Femur (tissue), 1 donor: Measurements from ENCODE around the gene TMUB2.
"Not testable (repeated sequence)": the region's sequence is repeated elsewhere in the genome, so short reads cannot be mapped to it uniquely, and the experiment has no call there.

ENCODE experiments used
- DNase-seq: peaks from one replicate; pipeline ENCODE4 v3.0.0-alpha.2; 2017

The TMUB2 gene

DNA sequence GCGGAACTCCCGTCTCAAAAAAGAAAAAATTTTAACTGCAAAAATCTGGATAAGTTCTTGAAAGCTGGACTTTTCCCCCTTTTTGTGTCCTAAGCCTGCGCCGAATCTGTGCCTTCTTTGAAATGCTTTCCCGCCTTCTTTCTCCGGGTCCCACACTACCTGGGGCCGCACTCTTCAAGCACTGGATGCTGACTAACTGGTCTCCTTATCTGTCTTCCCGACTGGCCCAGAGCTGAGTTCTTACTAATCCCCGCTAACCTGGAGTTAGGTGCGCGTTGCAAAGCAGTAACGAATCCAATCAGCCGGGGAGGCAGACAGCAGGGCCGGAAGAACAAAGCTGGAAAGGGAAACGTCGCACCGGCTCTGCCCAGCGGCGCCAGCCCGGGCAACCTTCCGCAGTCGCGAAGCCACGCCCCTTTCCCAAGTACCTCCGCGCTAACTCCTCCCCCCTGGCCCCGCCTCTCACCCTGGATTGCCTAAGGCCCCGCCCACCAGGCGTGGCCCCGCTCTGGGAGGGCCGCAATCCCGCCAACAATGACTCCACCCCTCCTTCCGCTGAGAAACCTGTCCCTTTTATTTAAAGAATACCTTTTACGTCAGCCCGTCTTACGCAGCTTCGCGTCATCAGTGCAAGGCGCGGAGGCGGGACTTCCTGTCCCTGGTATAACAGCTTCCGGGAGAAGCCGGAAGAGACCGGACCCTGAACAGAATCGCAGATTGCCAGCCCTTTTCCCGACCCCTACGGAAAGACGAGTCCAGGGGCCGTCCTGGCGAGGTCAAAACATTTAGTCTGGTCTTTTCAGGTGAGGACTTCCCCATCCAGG, at the start of gene TMUB2:
TSS of gene TMUB2 (plus strand) at position 666 of the 824 bp plus-strand sequence. CDS start 737 bp downstream, outside the sequence.
- peak; percentile 99 for DNase-seq

DNA sequence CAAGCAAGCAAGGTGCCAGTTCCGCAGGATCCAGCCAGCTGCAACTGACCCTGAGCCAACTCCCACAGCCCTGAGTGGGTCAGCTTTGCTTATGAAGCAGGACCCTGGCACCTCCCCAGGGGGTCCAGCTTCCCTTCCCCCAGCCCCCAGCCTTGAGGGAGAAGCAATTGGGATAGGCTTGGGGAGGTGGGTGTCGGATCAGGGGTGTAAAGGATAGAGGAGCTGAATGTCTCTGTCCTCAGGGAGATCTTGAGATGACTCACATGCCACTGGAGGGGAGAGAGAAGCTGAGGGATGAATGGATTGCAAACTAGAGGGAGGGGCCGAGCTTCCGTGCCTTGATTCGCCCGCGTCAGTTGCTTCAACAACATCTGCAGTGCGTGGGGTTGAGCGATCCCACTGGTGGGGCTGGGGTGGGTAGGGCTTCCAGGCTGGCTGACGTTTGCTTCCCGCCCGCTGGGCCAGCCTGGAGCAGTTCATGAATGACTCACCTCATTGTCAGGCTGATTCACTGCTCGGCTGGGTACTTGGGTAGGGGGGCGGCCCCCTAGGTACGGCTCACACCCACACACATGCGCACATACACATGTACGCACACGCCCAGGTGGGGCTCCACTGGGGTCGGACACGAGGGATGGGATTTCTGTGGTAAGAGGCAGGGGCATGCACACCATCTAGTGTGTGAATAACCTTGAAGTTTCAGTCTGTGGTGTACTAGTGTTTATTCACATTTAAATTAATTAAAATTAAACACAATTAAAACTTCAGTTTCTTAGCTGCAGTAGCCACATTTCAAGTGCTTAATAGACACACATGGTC, 48.7 kb upstream of the TMUB2 start:
- peak; percentile 85 for DNase-seq

DNA sequence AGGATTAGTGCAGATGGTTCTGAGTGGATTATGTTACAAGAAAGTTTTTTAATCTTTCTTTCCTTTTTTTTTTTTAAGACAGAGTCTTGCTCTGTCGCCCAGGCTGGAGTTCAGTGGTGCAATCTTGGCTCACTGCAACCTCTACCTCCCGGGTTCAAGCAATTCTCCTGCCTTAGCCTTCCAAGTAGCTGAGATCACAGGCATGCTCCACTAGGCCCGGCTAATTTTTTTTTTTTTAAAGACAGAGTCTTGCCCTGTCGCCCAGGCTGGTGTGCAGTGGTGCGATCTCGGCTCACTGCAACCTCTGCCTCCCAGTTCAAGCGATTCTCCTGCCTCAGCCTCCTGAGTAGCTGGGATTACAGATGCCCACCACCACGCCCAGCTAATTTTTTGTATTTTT, 42.9 kb upstream of the TMUB2 start:
- not testable (repeated sequence) for DNase-seq

DNA sequence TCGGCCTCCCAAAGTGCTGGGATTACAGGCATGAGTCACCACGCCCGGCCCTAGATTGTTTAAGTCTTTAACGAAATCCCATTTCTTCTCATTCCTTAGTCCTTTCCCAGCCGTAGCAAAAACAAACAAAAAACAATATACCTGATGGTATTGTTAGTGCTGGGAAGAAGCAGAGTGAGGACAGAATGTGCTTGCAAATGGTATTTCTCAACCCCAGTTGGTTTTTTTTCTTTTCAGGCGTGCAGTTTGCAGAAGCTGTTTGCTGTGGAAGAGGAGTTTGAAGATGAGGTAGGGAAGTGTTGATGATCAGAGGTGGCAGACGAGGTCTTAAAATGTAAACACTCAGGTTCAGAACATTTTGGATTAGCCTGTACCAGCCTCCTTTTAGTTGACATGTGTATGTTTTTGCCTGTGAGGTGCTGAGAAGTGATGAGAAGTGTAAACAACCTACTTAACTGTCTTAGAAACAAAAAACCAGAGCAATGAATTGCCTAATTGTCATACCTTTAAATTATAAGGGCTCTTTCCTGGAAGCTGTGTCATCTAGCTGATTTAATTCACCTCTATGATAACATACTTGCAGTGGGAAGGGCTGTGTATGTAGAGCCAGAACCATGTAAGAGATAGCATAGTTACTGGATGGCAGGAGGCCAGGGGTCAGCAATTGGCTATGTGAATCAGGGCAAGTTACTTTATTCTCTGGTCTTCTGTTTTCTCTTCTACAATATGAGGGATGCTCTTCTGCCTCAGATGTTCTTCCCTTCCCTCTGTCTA, 41.6 kb upstream of the TMUB2 start:
- DNase-seq, result no peak

DNA sequence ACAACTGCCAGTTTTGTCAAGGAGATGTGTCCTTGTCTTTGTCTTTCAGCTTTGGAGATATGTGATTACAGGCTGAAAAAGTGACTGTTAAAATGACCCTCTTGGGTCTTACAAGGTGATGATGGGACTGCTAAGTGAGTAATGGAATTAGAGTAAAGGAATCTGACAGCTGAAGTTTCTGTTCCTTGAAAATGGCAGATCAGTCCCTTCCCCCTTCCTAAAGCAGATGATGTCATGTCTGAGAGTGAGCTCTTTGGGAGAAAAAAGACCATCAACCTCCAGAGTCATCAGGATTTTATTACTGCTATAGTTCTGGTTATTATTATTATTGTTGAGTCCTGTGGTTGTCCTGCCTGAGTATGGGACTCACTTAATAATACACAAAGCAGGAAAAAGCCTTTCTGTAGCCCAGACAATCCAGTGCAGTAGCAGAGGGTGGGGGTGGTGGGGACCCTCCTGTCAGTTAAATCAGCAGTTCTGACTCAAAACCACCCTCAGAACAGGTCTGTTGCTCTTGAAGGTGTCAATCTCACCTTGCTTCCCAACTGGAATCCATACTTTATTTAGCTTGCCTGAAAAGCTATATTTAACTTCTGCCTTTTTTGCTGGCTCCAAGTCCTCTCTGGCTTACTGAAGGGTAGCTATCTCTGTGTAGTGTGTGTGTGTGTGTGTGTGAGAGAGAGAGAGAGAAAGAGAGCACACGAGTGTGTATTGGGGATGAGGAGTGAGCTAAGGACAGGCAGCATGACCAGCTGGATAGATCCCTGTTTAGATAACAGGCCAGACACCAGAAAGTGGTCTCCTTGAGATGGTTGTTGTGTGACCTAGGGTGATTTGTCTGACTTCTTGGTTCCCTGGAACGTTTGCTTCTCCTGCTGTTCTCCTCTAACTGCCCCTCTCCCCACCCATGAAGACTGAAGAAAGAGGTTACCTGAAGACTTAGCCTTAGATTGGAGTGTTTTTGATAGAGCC, 40.1 kb upstream of the TMUB2 start:
- no peak for DNase-seq

DNA sequence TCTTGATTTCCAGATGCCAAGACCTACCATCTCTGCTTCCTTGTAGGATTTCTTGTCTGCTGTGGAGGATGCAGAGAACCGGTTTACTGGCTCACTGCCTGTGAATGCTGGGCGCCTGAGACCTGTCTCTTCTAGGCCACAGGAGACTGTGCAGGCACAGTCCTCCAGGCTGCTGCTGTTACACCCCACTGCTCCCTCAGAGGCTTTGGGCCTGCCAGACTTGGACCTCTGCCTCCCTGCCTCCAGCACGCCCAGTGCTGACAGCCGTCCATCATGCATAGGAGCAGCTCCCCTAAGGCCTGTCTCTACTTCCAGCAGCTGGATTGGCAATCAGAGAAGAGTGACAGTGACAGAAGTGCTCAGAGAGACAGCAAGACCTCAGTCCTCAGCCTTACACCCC, 39.0 kb upstream of the TMUB2 start:
- DNase-seq, result no peak

DNA sequence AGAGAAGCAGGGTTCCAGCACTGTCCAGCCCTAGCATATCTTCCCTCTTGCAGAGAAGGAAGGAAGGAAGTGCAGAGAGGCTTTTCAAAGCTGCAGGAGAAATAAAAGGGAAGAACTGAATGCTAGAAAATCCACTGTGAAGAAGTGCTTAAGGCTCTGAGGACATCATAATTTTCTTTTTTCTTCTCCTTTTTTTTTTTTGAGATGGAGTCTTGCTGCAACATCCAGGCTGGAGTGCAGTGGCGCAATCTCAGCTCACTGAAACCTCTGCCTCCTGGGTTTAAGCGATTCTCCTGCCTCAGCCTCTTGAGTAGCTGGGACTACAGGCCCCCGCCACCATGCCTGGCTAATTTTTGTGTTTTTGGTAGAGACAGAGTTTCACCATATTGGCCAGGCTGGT, 37.7 kb upstream of the TMUB2 start:
- DNase-seq, result not testable (repeated sequence)

DNA sequence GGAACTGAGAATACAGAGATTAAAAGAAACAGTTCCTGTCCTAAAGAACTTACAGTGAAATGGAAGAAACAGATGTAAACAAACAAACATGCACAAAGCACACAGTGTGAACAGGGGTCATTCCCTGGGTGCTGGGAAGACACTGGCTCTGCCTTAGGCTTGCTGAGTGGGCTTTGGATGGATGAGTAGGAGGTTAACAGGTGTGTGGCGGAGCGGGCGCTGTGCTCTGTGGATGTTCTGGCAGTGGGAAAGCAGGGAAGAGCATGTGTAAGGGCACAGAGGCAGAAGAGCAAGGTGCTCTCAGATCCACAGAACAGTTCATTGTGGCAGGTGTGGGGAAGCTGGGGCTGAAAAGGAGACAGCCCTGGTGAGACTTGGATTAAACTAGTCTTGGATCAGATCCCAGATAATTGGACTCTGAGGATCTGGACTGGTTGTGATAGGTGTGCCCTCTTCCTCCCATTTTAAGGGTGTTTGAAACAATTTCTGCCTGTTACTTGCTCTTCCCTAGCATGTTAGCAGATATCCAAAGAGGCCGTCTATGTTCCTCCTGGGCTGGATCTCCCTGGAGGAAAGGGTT, 36.9 kb upstream of the TMUB2 start:
- DNase-seq, result no peak

DNA sequence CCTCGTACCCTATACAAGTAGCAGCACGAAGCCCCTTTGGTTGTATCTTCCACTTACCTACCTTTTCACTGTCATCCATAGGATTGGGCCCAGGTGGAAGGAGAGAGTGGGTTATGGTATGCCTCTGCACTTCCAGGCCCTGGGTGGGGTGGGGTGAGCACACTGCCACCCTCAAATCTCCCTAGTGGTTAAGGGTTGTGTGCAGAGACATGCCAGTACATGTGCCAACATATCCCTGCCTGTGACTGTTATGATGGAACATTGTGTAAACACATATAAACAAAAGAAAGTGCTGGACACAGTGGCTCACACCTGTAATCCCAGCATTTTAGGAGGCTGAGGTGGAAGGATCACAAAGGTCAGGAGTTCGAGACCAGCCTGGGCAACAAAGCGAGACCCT, 33.9 kb upstream of the TMUB2 start:
- DNase-seq, result no peak

DNA sequence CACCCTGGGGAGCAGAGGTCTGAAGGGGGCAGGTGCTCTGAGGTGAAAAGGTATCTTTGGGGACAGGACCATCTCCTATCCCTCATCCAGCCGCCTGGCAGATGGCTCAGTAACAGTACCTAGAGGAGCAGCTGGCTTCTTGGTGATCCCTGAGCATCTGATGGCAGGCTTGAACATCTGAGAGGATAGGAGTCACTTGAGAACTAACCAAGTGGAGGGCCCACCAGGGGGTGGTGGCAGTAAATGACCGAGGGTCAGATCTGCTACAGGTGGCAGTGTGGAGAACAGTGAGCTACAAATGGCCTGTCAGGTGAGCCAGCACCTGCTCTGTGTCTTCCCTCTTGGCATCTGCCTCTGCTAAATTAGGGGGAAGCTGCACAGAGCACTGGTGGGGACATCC, 31.3 kb upstream of the TMUB2 start:
- no peak for DNase-seq

DNA sequence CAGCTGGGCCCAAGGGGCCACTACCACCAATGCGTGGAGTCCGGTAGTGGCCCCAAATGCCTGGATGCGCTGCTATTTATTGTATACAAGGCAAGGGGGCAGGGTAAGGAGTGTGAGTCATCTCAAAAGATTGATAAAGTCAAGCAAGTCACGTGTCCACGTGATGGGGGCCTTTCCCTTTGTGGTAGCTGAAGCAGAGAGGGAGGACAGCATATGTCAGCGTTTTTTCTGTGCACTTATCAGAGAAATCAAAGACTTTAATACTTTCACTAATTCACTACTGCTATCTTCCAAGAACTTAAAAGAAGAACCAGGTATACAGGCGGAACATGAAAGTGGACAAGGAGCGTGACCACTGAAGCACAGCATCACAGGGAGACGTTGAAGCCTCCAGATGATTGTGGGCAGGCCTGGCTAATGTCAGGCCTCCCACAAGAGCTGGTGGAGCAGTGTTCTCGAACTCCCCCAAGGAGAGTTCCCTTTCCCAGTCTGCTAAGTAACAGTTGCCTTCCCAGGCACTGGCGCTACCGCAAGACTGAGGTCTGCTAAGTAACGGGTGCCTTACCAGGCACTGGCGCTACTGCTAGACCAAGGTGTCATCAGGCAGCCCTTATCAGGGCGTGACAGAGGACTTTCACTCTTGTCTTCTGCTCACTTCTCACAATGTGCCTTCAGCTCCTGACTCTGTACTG, 27.1 kb upstream of the TMUB2 start:
- no peak for DNase-seq

DNA sequence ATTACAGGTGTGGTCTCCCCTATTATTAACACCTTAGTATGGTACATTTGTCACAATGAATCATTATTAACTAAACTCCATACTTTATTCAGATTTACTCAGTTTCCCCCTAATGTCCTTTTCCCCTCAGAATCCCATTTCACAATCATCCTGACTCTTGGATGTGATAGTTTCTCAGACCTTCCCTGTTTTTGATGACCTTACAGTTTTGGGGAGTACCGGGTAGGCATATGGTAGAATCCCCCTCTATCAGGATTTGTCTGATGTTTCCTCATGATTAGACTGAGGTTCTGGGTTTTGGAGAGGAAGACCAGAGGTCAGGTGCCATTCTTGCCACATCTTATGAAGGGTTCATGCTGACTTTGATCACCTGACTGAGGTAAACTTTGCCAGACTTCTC, 22.3 kb upstream of the TMUB2 start:
- DNase-seq, result no peak

DNA sequence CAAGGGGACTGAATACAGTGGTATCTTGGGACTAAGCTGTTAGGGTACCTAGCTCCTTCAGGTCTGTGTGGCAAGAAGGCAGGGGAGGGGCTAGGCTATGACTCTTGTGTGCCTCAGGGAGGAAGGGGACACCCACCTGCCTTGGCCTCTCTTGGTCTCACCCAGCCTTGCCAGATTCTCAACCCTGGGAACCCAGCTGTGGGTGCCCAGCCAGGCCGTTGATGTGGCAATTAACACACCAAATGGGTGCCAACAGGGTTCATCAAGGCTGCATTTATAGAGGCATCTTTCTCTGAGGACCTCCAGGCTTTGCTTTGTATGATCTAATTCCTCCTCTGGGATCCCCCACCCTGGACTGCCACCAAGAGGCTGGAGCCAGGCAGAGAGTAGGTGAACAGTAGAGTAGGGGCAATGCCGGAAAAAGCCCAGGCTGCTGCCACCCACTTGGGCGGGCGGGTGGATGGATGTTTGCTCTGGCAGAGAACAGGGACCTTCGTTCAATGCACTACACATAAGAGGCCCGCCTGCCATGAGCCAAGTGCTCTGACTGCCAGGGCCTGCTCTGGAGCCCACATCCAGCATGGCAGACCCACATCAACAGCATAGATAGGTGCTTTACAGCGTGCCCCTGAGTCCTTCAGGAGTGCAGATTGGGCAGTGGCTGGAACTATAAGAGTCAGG, 19.5 kb upstream of the TMUB2 start:
- DNase-seq, result peak; percentile 49

DNA sequence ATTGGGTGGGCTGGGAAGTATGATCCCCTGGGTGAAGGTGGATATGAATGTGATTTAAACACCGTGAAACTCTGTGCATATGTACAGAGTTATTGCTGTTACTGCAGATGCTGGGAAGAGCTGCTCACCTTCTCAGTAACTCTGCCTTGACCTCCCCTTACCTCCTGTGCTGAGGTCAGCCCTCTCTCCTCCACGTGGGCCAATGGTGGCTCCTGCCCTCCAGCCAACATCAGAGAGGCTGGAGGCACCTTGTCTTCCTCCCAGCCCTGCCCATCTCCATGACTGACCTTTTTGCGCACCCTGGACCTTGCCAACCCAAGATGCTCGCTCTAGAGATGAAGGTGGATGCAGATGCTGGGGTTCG, 16.7 kb upstream of the TMUB2 start:
- no peak for DNase-seq

DNA sequence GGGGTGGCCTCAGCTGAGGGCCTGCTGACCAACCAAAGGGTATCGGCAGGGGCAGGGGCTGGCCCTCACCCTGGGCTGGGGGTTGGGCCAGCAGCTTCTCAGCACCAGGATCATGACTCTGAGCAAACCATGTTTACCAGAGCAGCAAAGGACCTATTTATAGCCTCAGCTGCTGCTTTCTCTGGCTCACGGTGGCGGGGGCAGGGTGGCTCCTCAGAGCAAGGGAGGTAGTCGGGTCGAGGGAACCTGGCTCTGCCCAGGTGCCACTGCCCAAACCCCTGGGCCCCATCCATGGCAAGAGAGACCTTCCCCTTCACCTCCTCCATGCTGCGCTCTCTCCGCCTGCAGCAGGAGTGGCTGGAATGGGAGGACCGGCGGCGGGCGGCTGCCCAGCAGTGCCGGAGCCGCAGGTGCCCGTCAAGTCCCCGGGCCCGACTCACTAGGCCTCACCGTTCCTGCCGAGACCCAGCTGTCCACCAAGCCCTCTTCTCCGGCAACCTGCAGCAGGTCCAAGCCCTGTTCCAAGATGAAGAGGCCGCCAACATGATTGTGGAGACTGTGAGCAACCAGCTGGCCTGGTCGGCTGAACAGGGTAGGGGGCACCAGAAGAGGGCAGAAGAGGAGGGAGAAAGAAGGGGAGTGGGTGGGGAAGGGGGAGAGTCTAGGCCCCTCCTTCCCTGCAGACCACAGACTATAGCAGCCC, 16.1 kb upstream of the TMUB2 start, which contains the start of gene ASB16:
TSS of gene ASB16 (plus strand) at position 206 of the 703 bp plus-strand sequence. CDS start at position 292, 86 bp downstream.
- peak; percentile 56 for DNase-seq

DNA sequence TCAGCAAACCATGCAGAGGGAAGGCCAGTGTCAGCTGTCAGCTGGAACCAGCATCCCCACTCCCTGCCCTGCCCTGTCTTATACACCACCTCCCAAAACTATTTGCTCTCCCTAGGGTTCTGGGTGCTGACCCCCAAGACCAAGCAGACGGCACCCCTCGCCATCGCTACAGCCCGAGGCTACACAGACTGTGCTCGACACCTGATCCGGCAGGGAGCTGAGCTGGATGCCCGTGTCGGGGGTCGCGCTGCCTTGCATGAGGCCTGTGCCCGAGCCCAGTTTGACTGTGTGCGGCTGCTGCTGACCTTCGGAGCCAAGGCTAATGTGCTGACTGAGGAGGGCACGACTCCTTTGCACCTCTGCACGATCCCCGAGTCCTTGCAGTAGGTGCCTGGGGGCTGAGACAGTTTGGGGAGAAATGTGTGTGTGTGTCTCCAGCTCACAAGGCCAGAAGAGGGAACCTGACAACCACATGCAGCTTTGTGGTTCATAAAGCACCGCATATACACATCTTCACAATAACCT, 14.8 kb upstream of the TMUB2 start:
- no peak for DNase-seq

DNA sequence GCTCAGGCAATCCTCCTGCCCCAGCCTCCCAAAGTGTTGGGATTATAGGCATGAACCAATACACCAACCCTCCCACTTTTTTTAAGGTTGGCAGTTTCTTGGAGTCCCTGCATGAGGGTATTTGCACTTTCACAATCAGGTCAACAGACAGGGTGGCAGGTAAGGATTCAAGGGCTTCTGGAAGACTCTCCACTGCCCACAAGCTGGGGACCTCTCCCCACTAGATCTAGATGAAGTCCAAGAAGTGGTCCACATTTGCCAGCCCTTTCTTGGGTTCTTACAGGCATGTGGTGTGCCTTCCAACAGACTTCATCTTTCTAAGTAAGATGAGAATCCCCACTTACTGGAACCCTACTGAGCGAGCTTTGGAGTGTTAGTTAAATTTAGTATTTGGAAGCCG, 12.3 kb upstream of the TMUB2 start:
- no peak for DNase-seq

DNA sequence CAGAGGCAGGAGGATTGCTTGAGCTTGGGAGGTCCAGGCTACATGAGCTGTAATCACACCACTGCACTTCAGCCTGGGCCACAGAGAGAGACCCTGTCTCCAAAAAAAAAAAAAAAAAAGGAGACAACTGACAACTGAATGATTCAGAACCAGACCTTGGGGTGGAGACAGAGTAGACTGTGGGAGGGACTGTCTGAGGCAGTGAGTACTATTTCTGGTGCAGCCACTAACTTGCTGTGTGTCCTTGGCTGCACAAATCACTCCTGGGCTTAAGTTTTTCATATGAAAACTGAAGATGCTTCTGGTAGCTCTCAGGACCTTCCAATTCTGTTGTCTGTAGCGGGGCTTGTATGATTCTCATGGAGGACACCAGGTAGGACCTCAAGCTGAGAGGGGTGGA, 10.5 kb upstream of the TMUB2 start:
- no peak for DNase-seq
